GM19193 (cell line): Measurements from ENCODE around the gene MUL1.

Source experiments
- POLR2A ChIP-seq: IDR thresholded peaks from 4 replicates; pipeline ENCODE4 v1.6.1; 2011; ENCODE audit not compliant: insufficient read depth, insufficient read length; ENCODE audit errors: extremely low read depth

The MUL1 gene

DNA sequence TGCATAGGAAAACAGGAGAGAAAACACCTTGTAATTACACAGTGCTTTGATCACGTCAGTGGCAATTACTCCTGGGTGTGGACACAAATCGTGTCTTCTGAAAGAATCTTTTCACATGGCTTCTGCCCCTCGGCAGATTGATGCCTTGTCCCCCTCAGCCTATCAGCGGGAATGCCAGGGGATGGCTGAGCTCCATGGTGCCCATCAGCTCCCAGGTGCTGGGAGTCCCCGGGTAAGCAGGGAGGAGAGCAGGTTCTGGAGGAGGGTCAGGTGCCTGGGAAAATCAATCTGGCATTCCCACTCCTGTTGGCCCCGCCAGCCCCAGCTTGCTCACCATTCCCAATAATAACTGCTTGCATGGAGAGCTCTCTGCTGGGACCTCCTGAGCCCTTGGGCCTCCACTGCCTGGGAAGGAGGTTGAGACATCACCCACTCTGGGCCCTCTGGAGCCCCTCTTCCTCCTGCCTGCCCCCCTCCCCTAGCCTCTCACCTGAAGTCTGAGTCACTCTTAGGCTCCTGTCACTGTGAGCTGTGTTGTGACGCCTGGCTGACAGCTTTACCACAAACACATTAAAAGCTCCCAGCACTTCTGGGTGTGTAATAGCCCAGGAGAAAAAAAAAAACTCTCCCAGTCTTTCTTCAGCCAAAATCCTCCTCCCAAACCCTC is 26.9 kb downstream of the MUL1 start:
- no peak for TF ChIP-seq POLR2A

- TF ChIP-seq POLR2A: no peak
Measured at GRCh38 chr1:20480243-20480944, 27.6 kb downstream of the MUL1 start.

DNA sequence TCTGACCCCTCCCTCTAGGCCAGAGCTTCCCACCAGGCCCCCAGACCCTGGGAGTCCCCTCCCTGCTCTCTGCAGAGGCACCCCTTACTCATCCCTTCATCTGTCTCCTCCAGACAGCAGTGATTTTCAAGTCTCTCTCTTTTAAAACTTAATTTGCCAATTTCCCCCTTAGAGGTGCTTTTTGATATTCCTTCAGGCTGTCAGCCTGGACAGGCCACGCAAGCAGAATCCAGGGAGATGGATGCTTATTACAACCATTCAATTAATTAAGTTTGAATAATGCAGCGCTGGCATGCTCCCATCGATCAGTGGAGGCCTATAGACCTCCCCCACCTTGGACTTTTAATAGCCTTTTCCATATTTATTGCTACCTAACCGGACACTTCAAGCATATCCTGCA is 28.1 kb downstream of the MUL1 start:
- TF ChIP-seq POLR2A: no peak

DNA sequence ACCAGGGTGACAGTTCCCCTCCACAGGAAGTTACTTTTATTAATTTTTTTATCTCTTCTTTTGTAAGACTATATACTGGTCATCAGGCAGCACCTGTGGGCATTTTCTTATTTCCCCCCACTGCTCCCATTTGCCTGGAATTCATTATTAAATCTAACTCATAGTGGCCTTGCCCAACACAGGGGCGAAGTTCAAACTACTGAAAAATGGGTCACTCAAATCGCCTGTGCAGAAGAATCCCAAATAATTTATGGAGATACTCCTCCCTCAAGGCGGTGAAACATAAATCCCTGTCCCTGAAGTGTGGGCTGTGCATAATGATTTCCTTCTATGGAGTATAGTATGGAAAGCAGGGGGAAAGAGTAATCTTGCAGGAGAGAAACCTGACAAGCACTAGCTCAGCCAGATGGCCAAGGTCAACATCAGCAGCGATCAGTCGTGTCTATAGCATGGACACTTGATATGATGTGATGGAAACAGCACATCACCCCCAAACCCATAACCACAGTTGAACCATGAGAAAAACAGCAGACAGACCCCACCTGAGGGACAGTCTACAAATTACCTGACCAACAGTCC is 29.8 kb downstream of the MUL1 start:
- no peak for TF ChIP-seq POLR2A

- no peak for TF ChIP-seq POLR2A
Measured at GRCh38 chr1:20477348-20478056, 30.4 kb downstream of the MUL1 start.

DNA sequence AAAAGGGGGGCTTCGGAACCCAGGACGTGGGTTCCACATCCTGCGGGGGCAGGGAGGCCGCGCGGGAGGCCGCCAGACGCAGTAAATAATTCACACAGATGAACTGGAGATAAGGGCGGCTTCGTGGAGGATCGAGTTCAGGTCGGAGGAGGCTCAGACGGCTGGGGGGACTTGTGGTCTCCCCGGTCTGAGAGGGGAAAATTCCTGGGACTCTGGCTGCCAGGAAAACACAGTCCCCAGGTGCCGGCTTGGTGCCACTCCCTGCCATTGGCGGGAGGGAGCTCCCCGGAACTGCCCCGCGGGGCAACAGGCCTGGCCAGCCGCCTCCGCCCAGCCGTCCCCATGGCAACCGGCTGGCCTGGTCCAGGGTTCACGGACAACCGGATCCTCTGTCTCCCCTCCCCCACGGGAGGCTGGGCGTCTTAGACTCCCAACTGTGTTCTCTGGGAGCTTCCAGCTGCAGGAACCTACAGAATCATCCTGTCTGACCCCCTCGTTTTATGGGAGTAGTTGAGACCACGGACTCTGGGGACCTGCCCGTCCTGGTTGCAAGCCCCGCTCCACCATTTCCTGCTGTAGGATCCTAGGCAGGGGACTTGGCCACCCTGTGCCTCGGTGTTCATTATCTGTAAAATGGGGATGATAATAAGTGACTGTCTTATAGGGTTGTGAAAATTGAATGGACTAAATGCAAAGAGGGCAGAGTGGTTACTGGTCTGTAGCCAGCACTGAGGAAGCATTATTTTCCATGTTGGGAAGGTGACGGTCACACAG is 31.5 kb downstream of the MUL1 start:
- no peak for TF ChIP-seq POLR2A

- TF ChIP-seq POLR2A: no peak
Measured at GRCh38 chr1:20474996-20475395, 33.0 kb downstream of the MUL1 start.

DNA sequence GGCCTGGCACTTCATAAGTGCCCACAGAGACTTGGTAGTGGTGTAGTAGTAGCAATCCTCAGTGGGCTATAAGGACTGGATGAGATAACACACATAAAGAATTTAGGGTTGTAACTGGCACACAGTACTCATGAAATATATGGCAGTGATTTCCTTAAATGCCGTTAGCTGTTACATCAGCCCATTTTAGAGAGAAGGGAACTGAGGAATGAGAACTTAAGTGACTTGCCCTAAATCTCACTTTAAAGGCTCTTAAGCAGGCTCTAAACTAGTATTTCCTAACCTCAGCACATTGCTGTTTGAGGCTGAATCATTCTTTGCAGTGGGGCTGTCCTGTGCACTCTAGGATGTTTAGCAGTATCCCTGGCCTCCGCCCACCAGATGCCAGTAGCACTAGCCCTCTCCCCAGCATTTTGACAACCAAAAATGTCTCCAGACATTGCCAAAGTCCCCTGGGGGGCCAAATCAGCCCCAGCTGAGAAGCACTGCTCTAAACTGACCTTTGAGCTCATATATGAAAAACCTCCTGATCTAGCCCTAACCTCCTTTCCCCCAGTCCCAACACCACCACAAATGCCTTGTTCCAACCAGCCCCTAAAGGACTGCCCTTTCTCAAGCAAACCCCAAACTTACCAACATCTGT is 33.5 kb downstream of the MUL1 start:
- no peak for TF ChIP-seq POLR2A

DNA sequence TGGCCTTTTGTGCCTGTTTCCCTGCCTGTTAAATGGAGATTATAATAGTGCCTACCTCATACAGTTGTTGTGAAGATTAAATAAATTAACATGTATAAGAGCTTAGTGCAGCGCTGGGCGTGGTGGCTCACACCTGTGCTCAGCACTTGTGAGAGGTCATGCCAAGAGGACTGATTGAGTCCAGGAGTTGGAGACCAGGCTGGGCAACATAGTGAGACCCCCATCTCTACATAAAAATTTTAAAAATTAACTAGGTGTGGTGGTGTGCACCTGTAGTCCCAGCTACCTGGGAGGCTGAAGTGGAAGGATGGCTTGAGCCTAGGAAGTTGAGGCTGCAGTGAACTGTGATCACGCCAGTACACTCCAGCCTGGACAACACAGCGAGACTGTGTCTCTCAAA is 34.1 kb downstream of the MUL1 start:
- no peak for TF ChIP-seq POLR2A

DNA sequence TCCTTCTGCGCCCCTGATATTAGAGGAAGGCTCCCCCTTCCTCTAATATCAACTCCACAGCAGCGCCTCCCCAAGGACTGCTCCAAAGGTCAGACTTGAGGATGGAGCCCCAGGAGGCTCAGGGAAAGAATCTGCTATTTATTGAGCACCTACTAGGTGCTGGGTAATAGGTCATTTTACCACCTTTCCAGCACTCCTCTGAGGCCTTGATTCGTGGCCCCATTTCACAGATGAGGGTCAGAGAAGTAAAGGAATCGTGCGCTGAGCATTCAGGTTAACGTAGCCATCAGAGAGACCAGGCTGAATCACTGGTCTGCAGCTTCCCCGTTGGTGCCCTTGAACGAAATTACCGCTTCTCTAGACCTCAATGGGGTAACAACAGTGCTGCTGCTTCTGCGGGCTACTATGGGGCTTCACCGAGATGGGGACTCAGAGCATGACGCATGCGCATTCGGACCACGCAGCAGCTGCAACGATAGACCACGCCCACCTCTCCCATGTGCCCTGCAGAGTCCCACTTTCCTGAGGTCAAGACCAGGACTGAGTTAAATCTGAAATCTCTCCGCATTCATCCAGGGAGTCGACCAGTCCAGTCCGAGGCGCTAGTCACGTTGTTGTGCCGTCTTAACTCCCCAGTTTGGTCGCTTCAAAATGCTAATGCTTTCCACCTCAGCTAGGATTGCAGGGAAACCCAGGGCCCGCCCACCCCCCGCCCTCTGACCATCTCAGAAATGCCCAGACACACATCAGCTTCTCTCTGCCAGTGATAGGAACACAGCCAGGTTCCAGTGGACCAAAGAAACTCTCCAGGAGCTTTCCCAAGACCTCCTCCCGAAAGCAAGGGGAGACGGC is 34.9 kb downstream of the MUL1 start:
- TF ChIP-seq POLR2A: no peak

DNA sequence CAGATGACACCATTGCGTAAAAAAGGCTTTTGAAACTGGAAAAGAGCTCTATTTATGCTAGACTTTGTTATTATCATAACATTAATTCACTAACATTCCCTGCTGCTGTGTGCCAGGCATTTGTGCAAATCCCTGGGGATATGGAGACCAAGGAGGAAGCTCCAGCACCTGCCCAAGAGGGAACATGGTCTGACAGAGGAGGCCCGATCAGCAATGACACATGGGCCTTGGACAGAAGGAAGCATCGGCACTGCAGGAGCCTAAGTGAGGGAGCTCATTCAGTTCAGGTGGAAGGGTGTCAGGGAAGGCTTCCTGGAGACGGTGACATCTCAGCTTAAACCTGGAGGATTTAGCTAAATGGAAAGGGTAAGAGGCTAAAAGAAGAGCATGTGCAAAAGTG is 35.8 kb downstream of the MUL1 start:
- no peak for TF ChIP-seq POLR2A

DNA sequence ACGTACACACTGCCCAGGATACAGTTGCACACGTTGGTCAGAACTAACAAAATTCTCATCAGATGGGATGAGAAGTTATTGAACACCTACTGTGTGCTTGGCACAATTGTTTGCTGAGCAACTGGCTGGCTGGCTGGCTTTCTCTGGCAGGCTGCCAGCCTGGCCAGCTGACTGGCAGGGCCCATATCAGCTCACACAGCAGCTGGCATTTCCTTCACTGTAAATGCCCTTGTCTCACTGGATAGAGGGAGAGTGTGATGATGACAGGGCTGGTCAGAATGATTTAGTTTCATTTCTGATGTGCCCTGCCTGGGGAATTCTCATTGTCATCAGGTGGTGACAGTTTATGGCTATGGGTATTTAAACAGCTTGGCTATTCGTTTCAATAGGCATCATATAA is 37.8 kb downstream of the MUL1 start:
- TF ChIP-seq POLR2A: no peak

DNA sequence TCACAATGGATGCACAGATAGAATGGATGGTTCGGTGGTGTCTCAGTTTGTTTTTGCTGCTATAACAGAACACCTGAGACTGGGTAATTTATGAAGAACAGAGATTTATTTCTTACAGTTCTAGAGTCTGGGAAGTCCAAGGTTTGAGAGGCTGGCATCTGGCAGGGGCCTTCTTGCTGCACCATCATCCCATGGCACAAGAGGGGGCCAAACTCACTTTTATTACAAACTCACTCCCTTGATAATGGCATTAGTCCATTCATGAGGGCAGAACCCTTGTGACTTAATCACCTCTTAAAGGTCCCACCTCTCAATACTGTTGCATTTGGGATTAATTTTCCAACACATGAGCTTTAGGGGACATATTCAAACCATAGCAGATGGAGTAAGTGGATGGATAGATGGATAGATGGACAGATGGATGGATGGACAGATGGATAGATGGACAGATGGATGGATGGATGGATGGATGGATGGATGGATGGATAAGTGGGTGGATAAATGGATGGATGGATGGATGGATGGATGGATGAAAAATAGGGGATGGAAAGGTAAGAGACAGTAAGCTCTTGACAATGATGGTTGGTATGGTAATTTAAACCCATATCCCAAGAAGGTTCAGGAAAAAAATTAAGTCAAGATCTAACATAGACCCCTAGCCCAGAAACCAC is 38.4 kb downstream of the MUL1 start:
- no peak for TF ChIP-seq POLR2A
